GM10248 (cell line): ENCODE data around the gene SLC39A5.
"Not testable (repeated sequence)": the region's sequence is repeated elsewhere in the genome, so short reads cannot be mapped to it uniquely, and the experiment has no call there.

ENCODE experiments used
- CTCF ChIA-PET: fragments of 300-600 bp; sonication (Branson Sonifier 250); formaldehyde crosslinking; extraction: SDS; loops from one replicate; lab custom pipeline; 2021; ENCODE audit warnings: antibody characterized with exemption; lab: Yijun Ruan, JAX
- POLR2A ChIA-PET: fragments of 350-650 bp; sonication (Branson Sonifier 250); formaldehyde crosslinking; extraction: SDS; loops from one replicate; lab custom pipeline; 2020; ENCODE audit warnings: antibody characterized with exemption; lab: Yijun Ruan, JAX
- DNase-seq: peaks from one replicate; pipeline ENCODE4 v3.0.0; 2012; ENCODE audit errors: extremely low spot score
- CTCF ChIP-seq: IDR thresholded peaks from 2 replicates; pipeline ENCODE4 v1.5.1; 2012; ENCODE audit warnings: mild to moderate bottlenecking, low read depth; ENCODE audit errors: extremely low read depth, missing control alignments, control extremely low read depth

The SLC39A5 gene

GRCh38 chr12:56261503-56262232 is 31.8 kb downstream of the SLC39A5 start:
- ChIA-PET POLR2A (no interaction called here), CTCF (interaction anchor here (1.0 to 1.3 kb wide), 2 partner anchors 12 to 72 kb away, joined by 3 to 4 read pairs; partner anchors contain the start of gene SMARCC2)
- no peak for DNase-seq
- no peak for TF ChIP-seq CTCF

- POLR2A ChIA-PET, CTCF ChIA-PET, DNase-seq: not testable (repeated sequence)
Observed at GRCh38 chr12:56262955-56263354, 33.1 kb downstream of the SLC39A5 start.

- CTCF ChIA-PET = interaction anchor here (0.6 to 7.2 kb wide), 22 partner anchors 9 to 271 kb away, joined by 3 to 64 read pairs (median 4); partner anchors contain the start of genes ANKRD52, RNF41 and SMARCC2
- DNase-seq = not testable (repeated sequence)
- POLR2A ChIA-PET = interaction anchor here (0.6 to 1.4 kb wide), 2 partner anchors 21 to 94 kb away, joined by 4 to 5 read pairs; partner anchors contain the start of gene STAT2
Observed at GRCh38 chr12:56266068-56266692, 36.3 kb downstream of the SLC39A5 start.

- TF ChIP-seq CTCF = peak; percentile 43
- CTCF ChIA-PET = interaction anchor here (0.6 to 7.2 kb wide), 29 partner anchors 8 to 271 kb away, joined by 3 to 64 read pairs (median 4); partner anchors contain the start of genes ANKRD52, RNF41 and SMARCC2
- peak; percentile 94 for DNase-seq
- POLR2A ChIA-PET = interaction anchor here (0.6 to 1.4 kb wide), 2 partner anchors 21 to 93 kb away, joined by 4 to 5 read pairs; partner anchors contain the start of gene STAT2
Observed at GRCh38 chr12:56266693-56267442, 37.0 kb downstream of the SLC39A5 start, which contains the start of gene COQ10A. Gene COQ10A, plus strand, starts transcription at chr12:56266942. Its CDS starts 177 bp downstream, at chr12:56267119.

- ChIA-PET POLR2A (interaction anchor here (0.5 to 1.4 kb wide), 3 partner anchors 17 to 92 kb away, joined by 3 to 4 read pairs (median 4); partner anchors contain the start of gene STAT2), CTCF (interaction anchor here (0.7 to 7.2 kb wide), 20 partner anchors 8 to 272 kb away, joined by 3 to 64 read pairs (median 4); partner anchors contain the start of genes ANKRD52, RNF41 and SMARCC2)
- TF ChIP-seq CTCF = no peak
- no peak for DNase-seq
Observed at GRCh38 chr12:56267443-56268071, 37.7 kb downstream of the SLC39A5 start.

GRCh38 chr12:56271031-56271430 is 41.2 kb downstream of the SLC39A5 start:
- DNase-seq = no peak
- POLR2A ChIA-PET = interaction anchor here (0.6 kb wide), 1 partner anchor 108 kb away, joined by 4 read pairs; no protein-coding TSS in a partner anchor
- peak; percentile 57 for TF ChIP-seq CTCF
- CTCF ChIA-PET = interaction anchor here (0.7 to 7.2 kb wide), 6 partner anchors 15 to 193 kb away, joined by 3 to 64 read pairs (median 4); partner anchors contain the start of genes ANKRD52 and SMARCC2

GRCh38 chr12:56272468-56272867 is 42.6 kb downstream of the SLC39A5 start:
- POLR2A ChIA-PET, CTCF ChIA-PET: not testable (repeated sequence)

More at GRCh38 chr12:56272468-56272867, 42.6 kb downstream of the SLC39A5 start:
- not testable (repeated sequence) for DNase-seq
